T-helper 2 cell treated with Interferon-gamma antibody and Interleukin-4, amounts not matched to agents 5 μg/mL and 100 μg/mL, for 36 hours (primary cell): ENCODE measurements around the gene CAMKMT.
"Not testable (repeated sequence)": the region's sequence is repeated elsewhere in the genome, so short reads cannot be mapped to it uniquely, and the experiment has no call there.

Source experiments
- DNase-seq: peaks from one replicate; pipeline ENCODE4 v3.0.0; 2021; ENCODE audit warnings: low spot score
- H3K27ac Mint-ChIP-seq: one replicate; pipeline ENCODE4 v1.8.0; 2021; ENCODE audit warnings: mild to moderate bottlenecking, mixed read lengths
- H3K27me3 Mint-ChIP-seq: one replicate; pipeline ENCODE4 v1.8.0; 2021; ENCODE audit warnings: low read depth, mixed read lengths
- H3K36me3 Mint-ChIP-seq: one replicate; pipeline ENCODE4 v1.8.0; 2021; ENCODE audit warnings: low read depth, mixed read lengths
- H3K4me1 Mint-ChIP-seq: one replicate; pipeline ENCODE4 v1.8.0; 2021; ENCODE audit warnings: low read depth, mixed read lengths
- H3K4me3 Mint-ChIP-seq: one replicate; pipeline ENCODE4 v1.8.0; 2022; ENCODE audit warnings: mild to moderate bottlenecking, moderate library complexity, mixed read lengths
- H3K9me3 Mint-ChIP-seq: one replicate; pipeline ENCODE4 v1.8.0; 2021; ENCODE audit warnings: mixed read lengths

Gene CAMKMT

GRCh38 chr2:44479127-44479887 lies 117.6 kb downstream of the CAMKMT start:
- no peaks in the 10 kb centered on the region for H3K9me3 Mint-ChIP-seq
- H3K36me3 Mint-ChIP-seq = no peaks in the 10 kb centered on the region
- peaks cover 2% of the 10 kb centered on the region for H3K4me1 Mint-ChIP-seq
- H3K4me3 Mint-ChIP-seq = no peak overlapping the region
- H3K27me3 Mint-ChIP-seq = no peaks in the 10 kb centered on the region
- peak; percentile 33 for DNase-seq
- peak overlapping the region; percentile 55 for H3K27ac Mint-ChIP-seq

GRCh38 chr2:44480068-44480467 lies 118.3 kb downstream of the CAMKMT start:
- H3K4me3 Mint-ChIP-seq = no peak overlapping the region
- no peaks in the 10 kb centered on the region for H3K36me3 Mint-ChIP-seq
- peaks cover 2% of the 10 kb centered on the region for H3K4me1 Mint-ChIP-seq
- DNase-seq = no peak
- no peaks in the 10 kb centered on the region for H3K9me3 Mint-ChIP-seq
- H3K27me3 Mint-ChIP-seq = no peaks in the 10 kb centered on the region
- H3K27ac Mint-ChIP-seq = no peak overlapping the region

DNA sequence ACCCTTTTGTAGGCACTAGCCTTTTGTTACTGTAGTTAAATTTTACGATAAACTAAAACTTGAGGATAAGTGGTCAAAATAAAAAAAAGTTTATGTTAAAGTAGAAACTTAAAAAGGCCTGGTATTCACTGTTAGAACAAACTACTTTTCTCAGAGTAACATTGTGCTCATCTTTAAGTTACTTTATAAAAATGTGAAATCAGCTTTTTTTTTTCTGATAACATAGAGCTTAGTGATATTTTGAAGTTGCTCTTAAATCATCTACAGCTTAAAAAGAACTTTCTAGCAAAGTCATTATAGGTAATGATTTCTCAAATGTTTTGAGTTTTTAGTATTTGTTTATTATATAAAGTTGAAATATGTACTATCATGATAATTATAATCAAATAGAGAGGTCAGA lies 125.3 kb downstream of the CAMKMT start:
- Mint-ChIP-seq H3K9me3 (no peaks in the 10 kb centered on the region), H3K4me1 (no peaks in the 10 kb centered on the region), H3K36me3 (no peaks in the 10 kb centered on the region), H3K27me3 (no peaks in the 10 kb centered on the region), H3K27ac (no peak overlapping the region), H3K4me3 (no peak overlapping the region)
- no peak for DNase-seq

GRCh38 chr2:44490726-44491125 lies 129.0 kb downstream of the CAMKMT start:
- H3K4me3 Mint-ChIP-seq = no peak overlapping the region
- DNase-seq = no peak
- H3K4me1 Mint-ChIP-seq = no peaks in the 10 kb centered on the region
- H3K27ac Mint-ChIP-seq = no peak overlapping the region
- H3K9me3 Mint-ChIP-seq = no peaks in the 10 kb centered on the region
- no peaks in the 10 kb centered on the region for H3K27me3 Mint-ChIP-seq
- no peaks in the 10 kb centered on the region for H3K36me3 Mint-ChIP-seq

DNA sequence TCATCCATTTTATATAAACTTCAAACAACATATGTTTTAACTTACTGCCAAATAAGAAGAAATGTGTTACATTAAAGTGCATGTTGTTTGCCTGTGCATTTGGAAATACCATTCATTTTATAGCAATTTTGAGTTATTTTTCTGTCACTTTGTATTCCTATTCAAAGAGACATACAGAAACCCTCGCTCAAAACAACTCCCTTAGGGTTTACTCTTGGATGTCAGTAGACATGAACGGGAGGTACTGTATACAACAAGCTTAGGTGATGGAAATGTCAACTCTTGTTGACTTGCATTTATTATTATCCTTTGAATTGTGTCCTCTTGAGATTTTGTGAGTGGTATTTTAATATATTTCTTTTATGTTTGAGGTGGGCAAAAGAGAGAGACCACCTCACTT lies 132.3 kb downstream of the CAMKMT start:
- no peaks in the 10 kb centered on the region for H3K36me3 Mint-ChIP-seq
- no peaks in the 10 kb centered on the region for H3K4me1 Mint-ChIP-seq

DNA sequence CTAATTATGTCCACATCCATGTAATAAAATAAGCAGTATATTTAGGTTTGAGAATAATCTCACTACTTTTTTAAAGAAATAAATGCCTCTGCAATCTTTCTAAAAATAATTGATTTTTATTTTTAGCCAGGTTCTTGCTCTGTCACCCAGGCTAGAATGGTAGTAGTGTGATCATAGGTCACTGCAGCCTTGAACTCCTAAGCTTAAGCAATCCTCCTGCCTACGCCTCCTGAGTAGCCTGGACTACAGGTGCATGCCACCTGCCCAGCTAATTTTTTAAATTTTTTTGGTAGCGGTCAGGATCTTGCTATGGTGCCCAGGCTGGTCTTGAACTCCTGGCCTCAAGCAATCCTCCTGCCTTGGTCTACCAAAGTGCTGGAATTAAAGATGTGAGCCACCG lies 133.3 kb downstream of the CAMKMT start:
- no peaks in the 10 kb centered on the region for H3K9me3 Mint-ChIP-seq
- no peaks in the 10 kb centered on the region for H3K36me3 Mint-ChIP-seq
- no peak overlapping the region for H3K27ac Mint-ChIP-seq
- no peak for DNase-seq
- no peak overlapping the region for H3K4me3 Mint-ChIP-seq
- H3K27me3 Mint-ChIP-seq = peaks cover 7% of the 10 kb centered on the region
- H3K4me1 Mint-ChIP-seq = no peaks in the 10 kb centered on the region

More for the DNA sequence above, 132.3 kb downstream of the CAMKMT start:
- no peaks in the 10 kb centered on the region for H3K9me3 Mint-ChIP-seq
- no peak overlapping the region for H3K4me3 Mint-ChIP-seq
- no peak for DNase-seq
- peaks cover 7% of the 10 kb centered on the region for H3K27me3 Mint-ChIP-seq
- H3K27ac Mint-ChIP-seq = no peak overlapping the region

DNA sequence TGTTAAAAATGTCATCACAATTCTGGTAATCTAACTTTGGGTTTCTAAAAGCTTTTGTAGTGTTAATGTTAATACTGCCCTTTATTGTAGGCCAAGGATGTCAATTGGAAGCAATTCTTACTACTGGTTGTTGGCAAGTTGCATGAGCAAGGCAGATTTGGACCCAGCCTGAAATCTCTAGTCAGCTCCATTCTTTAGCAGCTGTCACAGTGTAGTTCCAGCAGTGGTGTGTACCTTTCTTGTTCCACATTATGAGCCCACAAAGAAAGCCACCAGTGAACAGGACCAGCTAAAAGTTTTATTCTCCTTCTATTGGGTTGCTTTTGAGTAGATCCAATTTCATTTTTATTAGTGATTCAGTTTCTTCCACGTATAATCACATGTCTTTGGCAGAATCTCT lies 133.8 kb downstream of the CAMKMT start:
- Mint-ChIP-seq H3K4me3 (no peak overlapping the region), H3K27me3 (peaks cover 7% of the 10 kb centered on the region)

GRCh38 chr2:44496130-44496529 lies 134.4 kb downstream of the CAMKMT start:
- Mint-ChIP-seq H3K4me3 (no peak overlapping the region), H3K27ac (no peak overlapping the region), H3K36me3 (no peaks in the 10 kb centered on the region), H3K27me3 (peaks cover 7% of the 10 kb centered on the region), H3K4me1 (no peaks in the 10 kb centered on the region), H3K9me3 (no peaks in the 10 kb centered on the region)
- no peak for DNase-seq

More for the DNA sequence above, 133.8 kb downstream of the CAMKMT start:
- Mint-ChIP-seq H3K4me1 (no peaks in the 10 kb centered on the region), H3K27ac (no peak overlapping the region), H3K36me3 (no peaks in the 10 kb centered on the region), H3K9me3 (no peaks in the 10 kb centered on the region)
- no peak for DNase-seq

DNA sequence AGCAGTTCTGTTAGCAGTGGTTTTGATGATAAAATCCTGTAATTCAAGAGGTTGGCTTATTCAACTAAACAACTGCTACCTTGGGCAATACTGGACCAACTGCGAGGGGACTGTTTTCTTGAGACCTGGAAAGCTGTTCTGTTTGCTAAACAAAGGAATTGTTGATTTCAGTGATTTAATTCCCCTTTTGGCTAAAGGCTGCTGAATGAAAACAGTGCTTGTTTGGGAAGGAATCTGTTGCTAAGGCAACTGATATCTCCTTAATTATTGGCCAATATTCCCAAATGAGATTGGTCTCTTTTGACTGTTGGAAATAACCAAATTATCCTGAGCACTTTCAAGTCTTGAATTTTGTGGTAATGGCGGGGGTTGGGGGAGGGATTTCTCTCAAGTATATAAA lies 136.8 kb downstream of the CAMKMT start:
- Mint-ChIP-seq H3K9me3 (no peaks in the 10 kb centered on the region), H3K27ac (no peak overlapping the region), H3K27me3 (peaks cover 7% of the 10 kb centered on the region), H3K4me1 (no peaks in the 10 kb centered on the region), H3K4me3 (no peak overlapping the region), H3K36me3 (no peaks in the 10 kb centered on the region)
- no peak for DNase-seq

- not testable (repeated sequence) for H3K4me1 Mint-ChIP-seq, H3K9me3 Mint-ChIP-seq, H3K36me3 Mint-ChIP-seq, DNase-seq, H3K27me3 Mint-ChIP-seq, H3K4me3 Mint-ChIP-seq, H3K27ac Mint-ChIP-seq
Measured at GRCh38 chr2:44505664-44506063, 143.9 kb downstream of the CAMKMT start.

DNA sequence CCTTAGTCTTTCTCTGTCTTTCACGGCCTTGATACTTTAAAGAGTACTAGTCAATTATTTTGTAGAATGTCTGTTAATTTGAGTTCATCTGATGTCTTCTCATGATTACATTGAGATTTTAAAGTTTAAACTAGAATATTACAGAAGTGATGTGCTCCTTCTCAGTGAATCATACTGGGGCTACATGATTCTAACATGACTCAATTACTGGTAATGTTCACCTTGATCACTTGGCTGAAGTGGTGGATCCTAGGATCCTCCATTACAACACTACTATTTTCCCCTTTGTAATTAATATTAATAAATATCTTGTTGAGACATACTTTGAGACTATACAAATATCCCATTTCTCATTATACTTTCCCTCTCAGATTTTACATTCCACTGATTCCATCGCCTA lies 148.5 kb downstream of the CAMKMT start:
- H3K27me3 Mint-ChIP-seq = no peaks in the 10 kb centered on the region
- no peak overlapping the region for H3K4me3 Mint-ChIP-seq
- H3K4me1 Mint-ChIP-seq = no peaks in the 10 kb centered on the region
- no peaks in the 10 kb centered on the region for H3K9me3 Mint-ChIP-seq
- DNase-seq = no peak
- no peaks in the 10 kb centered on the region for H3K36me3 Mint-ChIP-seq
- H3K27ac Mint-ChIP-seq = no peak overlapping the region

DNA sequence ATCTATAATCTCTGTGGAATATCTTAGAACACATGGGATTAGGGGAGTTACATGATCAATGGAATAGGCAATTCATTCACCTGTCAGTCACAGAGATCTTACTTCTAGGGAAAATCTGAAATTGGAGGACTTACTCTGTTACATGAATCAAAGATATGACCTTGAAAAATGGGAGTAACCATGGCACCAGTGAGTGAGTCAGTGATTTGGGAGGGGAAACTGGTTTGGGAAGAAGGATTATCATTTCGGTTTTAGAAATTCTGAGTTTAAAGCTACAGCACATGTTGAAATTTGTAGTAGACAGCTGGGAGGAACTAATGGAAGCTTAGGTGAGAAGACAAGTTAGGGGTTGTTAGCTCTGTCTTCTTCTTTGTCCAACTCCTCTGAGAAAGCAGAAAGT lies 153.7 kb downstream of the CAMKMT start:
- H3K27me3 Mint-ChIP-seq = no peaks in the 10 kb centered on the region
- no peaks in the 10 kb centered on the region for H3K4me1 Mint-ChIP-seq
- H3K27ac Mint-ChIP-seq = no peak overlapping the region
- DNase-seq = no peak
- no peak overlapping the region for H3K4me3 Mint-ChIP-seq
- peaks cover 3% of the 10 kb centered on the region for H3K9me3 Mint-ChIP-seq
- no peaks in the 10 kb centered on the region for H3K36me3 Mint-ChIP-seq

GRCh38 chr2:44519026-44519425 lies 157.3 kb downstream of the CAMKMT start:
- peaks cover 15% of the 10 kb centered on the region for H3K9me3 Mint-ChIP-seq
- H3K27me3 Mint-ChIP-seq = no peaks in the 10 kb centered on the region
- peaks cover 5% of the 10 kb centered on the region for H3K36me3 Mint-ChIP-seq
- no peak overlapping the region for H3K4me3 Mint-ChIP-seq
- no peak overlapping the region for H3K27ac Mint-ChIP-seq
- H3K4me1 Mint-ChIP-seq = no peaks in the 10 kb centered on the region
- no peak for DNase-seq

DNA sequence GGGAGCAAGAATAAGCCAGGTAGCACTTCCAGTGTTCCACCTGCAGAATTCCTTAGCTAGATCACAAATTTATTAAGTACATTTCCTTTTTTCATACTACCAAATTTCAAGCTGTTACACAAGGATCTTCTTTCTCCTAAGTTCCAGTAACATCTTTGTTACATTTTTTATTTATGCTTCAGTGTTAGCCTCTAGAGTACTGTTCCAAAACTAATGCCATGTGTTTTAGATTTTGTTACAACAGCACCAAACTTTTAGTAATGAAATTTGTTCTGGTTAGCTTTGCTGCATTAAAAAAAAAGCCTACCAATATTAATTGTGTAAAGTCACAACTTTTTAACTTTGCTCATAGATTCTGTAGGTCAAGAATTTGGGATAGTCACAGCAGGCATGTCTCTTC lies 161.1 kb downstream of the CAMKMT start:
- H3K4me1 Mint-ChIP-seq = no peaks in the 10 kb centered on the region
- peaks cover 5% of the 10 kb centered on the region for H3K36me3 Mint-ChIP-seq
- no peak overlapping the region for H3K4me3 Mint-ChIP-seq
- peaks cover 15% of the 10 kb centered on the region for H3K9me3 Mint-ChIP-seq
- no peak for DNase-seq
- H3K27me3 Mint-ChIP-seq = no peaks in the 10 kb centered on the region
- no peak overlapping the region for H3K27ac Mint-ChIP-seq

- no peak for DNase-seq
- Mint-ChIP-seq H3K4me3 (no peak overlapping the region), H3K27ac (no peak overlapping the region), H3K36me3 (peaks cover 5% of the 10 kb centered on the region), H3K4me1 (no peaks in the 10 kb centered on the region), H3K9me3 (peaks cover 15% of the 10 kb centered on the region), H3K27me3 (no peaks in the 10 kb centered on the region)
Measured at GRCh38 chr2:44524347-44524926, 162.7 kb downstream of the CAMKMT start.
